22Rv1 (cell line): ENCODE measurements around the gene GDI2.
A peak's percentile ranks its signal among the peaks of the same experiment; 100 is the strongest.
"Not testable (repeated sequence)": the region's sequence is repeated elsewhere in the genome, so short reads cannot be mapped to it uniquely, and the experiment has no call there.

Source experiments
- H3K27ac ChIP-seq: fragments of 450-650 bp; 2 replicates; pipeline ENCODE4 v1.5.1; 2017
- CTCF ChIP-seq: fragments of 450-650 bp; IDR thresholded peaks from 2 replicates; pipeline ENCODE4 v1.5.1; 2017; ENCODE audit warnings: mild to moderate bottlenecking
- ZFX ChIP-seq: fragments of 450-650 bp; IDR thresholded peaks from 2 replicates; pipeline ENCODE4 v1.6.1; 2017; ENCODE audit warnings: antibody characterized with exemption, borderline replicate concordance

The GDI2 gene

GRCh38 chr10:5794236-5794635 lies 19.0 kb downstream of the GDI2 start:
- no peak for TF ChIP-seq ZFX
- TF ChIP-seq CTCF: no peak
- no peak overlapping the region for H3K27ac ChIP-seq

GRCh38 chr10:5789626-5790025 lies 23.6 kb downstream of the GDI2 start:
- 0 out of 2 replicates have a peak overlapping the region, but pooled peaks have one; percentile 39 for H3K27ac ChIP-seq
- TF ChIP-seq CTCF: no peak
- TF ChIP-seq ZFX: no peak

DNA sequence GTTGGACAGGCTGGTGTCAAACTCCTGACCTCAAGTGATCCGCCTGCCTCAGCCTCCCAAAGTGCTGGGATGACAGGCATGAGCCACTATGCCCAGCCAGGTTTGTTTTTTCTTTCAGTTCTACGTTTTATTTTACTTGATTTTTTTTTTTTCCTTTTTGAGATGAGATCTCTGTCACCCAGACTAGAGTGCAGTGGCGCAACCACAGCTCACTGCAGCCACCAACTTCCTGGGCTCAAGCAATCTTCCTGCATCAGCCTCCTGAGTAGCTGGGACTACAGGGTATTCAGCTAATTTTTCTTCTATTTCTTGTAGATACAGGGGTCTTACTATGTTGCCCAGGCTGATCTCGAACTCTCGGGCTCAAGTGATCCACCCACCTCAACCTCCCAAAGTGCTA lies 24.3 kb downstream of the GDI2 start:
- TF ChIP-seq ZFX: no peak
- TF ChIP-seq CTCF: no peak

GRCh38 chr10:5783300-5783699 lies 29.9 kb downstream of the GDI2 start:
- H3K27ac ChIP-seq: no peak overlapping the region
- TF ChIP-seq CTCF (no peak), ZFX (no peak)

More for the DNA sequence above, 24.3 kb downstream of the GDI2 start:
- H3K27ac ChIP-seq: 0 out of 2 replicates have a peak overlapping the region, but pooled peaks have one; percentile 39

DNA sequence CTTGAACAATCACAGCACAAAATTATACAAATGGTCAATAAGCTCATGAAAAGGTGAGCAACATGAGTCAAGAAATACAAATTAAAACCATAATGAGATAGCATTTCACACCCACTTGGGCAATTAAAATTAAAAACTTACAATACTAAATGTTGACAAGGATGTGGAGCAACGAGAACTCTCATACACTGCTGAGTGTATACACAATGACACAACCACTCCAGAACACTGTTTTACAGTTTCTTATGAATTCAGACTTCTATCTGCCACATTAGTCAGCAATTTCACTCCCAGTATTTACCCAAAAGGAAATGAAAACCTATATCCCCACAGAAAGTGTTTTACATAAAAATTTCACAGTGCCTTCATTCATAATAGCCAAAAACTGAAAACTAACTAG lies 31.1 kb downstream of the GDI2 start:
- H3K27ac ChIP-seq: no peak overlapping the region
- TF ChIP-seq CTCF (no peak), ZFX (no peak)

DNA sequence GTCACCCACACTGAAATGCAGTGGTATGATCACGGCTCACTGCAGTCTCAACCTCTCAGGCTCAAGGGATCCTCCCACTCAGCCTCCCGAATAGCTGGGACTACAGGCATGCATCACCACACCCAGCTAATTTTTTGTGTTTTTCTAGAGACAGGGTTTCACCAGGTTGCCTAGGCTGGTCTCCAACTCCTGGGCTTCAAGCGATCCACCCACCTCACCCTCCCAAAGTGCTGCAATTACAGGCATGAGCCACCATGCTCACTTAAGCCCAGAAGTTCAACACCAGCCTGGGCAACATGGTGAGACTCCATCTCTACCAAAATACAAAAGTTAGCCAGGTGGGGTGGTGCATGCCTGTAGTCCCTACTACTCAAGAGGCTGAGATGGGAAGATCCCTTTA lies 33.5 kb downstream of the GDI2 start:
- no peak for TF ChIP-seq CTCF
- TF ChIP-seq ZFX: no peak
- no peak overlapping the region for H3K27ac ChIP-seq

DNA sequence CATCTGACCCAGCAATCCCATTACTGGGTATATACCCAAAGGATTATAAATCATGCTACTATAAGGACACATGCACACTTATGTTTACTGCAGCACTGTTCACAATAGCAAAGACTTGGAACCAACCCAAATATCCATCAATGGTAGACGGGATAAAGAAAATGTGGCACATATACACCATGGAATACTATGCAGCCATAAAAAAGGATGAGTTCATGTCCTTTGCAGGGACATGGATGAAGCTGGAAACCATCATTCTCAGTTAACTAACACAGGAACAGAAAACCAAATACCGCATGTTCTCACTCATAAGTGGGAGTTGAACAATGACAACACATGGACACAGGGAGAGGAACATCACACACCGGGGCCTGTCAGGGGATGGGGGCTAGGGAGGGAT lies 35.5 kb downstream of the GDI2 start:
- H3K27ac ChIP-seq: not testable (repeated sequence)

DNA sequence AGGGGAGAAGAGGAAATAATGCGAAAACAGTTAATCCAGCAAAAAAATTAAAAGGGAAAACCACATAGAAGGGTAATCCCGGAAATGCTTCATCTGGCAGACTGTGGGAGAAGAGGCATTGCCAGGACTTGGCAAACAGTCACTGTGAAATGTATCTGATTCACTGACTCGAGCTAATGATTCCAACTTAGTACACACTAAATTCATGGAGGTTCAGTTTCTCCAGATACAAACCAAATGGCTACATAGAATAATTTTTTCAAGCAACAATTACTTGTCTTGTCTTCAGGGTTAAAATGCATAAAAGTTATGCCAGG lies 36.4 kb downstream of the GDI2 start:
- no peak for TF ChIP-seq CTCF
- TF ChIP-seq ZFX: no peak

More for the DNA sequence above, 36.4 kb downstream of the GDI2 start:
- no peak overlapping the region for H3K27ac ChIP-seq
